Suppressor macrophage treated with lipopolysaccharide for 1 hour (primary cell): ENCODE measurements around the gene AFF1.
A peak's percentile ranks its signal among the peaks of the same experiment; 100 is the strongest.

Experiments used
- DNase-seq, 3 donors: peaks; one replicate each; pipeline ENCODE4 v3.0.0-alpha.2; 2020 to 2022

Gene AFF1

GRCh38 chr4:86950831-86951525, 16.2 kb downstream of the AFF1 start:
- DNase-seq, result no peak

DNA sequence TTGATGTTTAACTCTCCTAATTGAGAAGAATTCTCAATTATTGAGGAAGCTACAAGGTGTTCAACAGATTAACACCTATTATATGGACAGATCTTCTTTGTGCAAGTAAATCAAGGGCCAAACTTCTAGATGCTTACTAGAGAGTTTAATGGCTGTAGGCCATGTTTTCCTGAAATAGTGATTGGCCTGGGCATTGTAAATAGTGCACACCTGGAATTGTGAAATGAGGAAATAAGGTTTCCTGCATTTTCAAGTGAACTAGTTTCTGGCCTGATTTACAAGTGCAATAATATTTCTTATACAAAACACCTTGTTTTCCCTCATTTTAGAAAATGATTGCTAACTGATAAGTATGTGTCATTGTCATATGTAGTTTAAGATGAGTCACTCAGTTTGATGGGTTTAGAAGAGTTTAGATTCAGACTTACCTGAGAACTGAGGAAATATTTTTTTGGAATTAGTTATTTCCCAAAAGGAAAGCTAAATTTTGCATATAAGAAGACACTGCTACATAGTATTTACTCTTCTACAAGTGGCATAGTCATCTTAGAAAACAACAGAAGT, 21.2 kb downstream of the AFF1 start:
- DNase-seq, result no peak

GRCh38 chr4:86957215-86957614, 22.4 kb downstream of the AFF1 start:
- DNase-seq, result peak; percentile 74 to 91 (median 88)

- peak in 1 of 3 donors; percentile 49 for DNase-seq
These were observed 25.0 kb downstream of the AFF1 start for GRCh38 chr4:86959588-86960500.

DNA sequence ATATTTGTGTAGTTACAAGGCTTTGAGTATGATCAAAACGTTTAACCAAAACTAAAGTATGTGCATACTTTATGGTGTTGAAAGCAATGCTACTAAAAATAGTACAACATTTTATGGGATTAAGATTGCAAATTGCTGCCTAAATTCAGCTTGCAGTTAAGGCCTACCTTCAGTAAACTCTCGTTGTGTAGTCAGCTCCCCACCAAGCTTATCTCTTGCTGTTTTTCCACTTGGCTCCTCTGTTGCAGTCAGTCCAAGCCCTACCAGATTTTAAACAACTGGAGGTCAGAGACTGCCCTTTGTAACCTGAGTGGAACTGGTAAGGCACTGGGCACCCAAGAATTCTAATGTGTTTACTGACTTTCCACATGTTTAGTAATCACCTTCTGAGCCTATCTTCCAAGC, 25.7 kb downstream of the AFF1 start:
- no peak for DNase-seq

- peak; percentile 43 to 60 (median 53) for DNase-seq
These were observed 26.3 kb downstream of the AFF1 start for GRCh38 chr4:86961116-86961515.

- peak in 1 of 3 donors; percentile 17 for DNase-seq
These were observed 26.9 kb downstream of the AFF1 start for GRCh38 chr4:86961605-86962295.

- peak in 1 of 3 donors; percentile 18 for DNase-seq
These were observed 28.9 kb downstream of the AFF1 start for GRCh38 chr4:86963697-86964096.

- peak; percentile 47 to 70 (median 56) for DNase-seq
These were observed 30.5 kb downstream of the AFF1 start for GRCh38 chr4:86965019-86965976.

DNA sequence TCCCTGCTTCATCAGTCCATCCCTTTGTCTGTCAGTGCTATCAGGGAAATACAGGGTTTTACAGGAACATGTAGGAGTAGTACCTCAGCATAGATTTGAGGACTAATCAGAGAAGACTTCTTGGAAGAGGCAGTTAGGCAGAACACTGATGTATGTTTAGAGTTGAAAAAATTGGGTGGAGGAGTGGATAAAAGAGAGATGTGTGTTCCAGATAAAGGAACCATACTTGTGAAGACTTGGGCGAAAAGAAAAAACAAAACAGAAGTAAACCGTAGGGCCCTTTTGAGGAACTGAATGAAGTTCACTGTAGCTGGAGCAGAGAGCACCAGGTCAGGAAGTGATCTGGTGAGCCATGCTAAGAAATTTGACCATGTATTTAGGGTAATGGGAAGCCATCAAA, 32.3 kb downstream of the AFF1 start:
- DNase-seq, result peak; percentile 54 to 65 (median 58)

DNA sequence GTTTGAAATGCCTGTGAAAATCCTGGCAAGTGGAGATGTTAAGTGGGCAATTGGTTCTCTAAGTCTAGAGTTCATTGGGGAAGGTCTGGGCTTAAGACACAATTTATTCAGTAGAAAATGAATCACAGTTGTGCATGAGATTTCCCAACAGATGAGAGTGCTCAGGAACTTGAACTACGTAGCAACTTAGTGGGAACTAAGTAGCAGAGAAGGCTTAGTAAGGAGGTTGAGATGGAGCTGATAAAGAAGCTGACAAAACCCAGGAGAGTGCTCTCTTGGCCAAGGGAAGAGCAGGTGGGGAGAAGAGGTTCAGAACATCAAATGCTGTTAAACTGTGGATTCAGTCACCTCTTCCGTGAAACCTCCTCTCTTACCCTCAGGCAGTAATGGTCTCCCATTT, 33.0 kb downstream of the AFF1 start:
- DNase-seq, result peak; percentile 50 to 85 (median 78)

DNA sequence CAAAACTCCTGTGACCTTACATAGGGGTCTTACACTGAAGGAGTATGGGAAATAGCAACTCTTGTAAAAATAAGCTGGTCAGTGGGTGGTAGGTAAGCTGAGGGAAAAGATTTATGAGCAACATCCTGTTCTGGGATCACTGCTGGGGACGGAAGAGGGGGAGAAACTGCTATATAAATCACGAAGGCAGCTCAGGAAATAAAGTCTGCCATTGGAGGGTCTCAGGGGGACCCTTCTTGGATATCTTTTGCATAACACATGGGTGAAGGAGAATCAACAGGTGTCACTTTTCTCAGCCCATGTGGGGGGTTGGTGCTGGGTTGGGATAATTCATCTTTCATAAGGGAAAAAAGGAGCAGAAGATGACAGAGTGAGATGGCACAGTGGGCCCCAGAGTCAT, 33.7 kb downstream of the AFF1 start:
- DNase-seq, result no peak

DNA sequence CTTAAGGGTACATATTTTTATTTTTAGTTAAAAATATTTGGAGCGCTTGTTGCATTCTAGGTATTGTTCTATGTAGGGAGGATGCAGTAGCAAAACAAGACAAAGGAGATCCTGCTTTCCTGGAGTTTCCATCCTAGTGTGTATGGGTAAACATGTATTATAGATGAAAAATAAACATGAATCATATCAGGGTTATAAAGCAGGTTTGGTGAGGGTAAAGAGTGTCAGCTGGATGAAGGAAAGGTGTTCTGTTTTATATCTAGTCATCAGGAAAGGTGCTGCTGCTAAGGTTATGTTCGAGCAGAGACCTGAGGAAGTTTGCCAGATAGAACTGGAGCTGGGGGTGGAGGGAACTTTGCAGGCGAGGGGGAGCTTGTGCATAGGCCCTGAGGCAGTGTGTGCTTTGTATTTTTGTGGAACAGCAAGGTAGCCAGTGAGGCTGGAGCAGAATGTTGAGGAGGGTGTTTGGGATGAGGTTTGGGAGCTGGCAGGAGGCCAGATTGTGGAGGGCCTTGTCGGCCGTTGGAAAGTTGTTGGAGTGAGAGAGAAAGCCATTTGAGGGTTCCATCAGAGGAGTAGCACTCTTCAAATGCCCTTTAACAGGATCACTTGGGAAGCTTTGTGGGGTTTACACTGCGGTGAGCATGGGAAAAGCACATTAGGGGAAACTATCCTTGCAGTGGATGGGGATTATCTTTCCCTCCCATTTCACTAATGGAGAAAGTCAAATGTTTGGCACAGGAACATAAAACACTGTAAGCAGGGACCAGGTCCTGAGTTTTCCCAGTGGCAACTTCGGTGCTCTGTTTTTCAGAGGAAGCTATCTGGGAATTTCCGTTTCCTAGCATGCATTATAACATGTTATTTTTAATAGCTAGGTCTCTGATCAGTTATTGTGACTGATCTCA, 35.9 kb downstream of the AFF1 start:
- DNase-seq, result no peak

DNA sequence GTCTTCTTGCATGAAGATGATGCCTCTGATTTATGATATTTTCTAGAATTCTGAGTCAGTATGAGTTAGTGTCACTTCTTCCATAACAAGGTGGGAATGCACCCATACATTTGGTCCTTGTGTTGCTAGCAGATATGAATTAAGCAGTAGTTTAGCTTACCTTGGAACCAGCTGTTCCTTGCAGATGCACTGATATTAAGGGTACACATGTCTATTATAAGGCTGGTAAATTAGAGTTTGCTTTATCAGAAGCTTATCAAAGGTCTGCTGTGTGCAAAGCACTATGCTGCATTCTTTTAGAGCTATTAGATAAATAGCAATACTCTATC, 36.5 kb downstream of the AFF1 start:
- peak in 1 of 3 donors; percentile 16 for DNase-seq

DNA sequence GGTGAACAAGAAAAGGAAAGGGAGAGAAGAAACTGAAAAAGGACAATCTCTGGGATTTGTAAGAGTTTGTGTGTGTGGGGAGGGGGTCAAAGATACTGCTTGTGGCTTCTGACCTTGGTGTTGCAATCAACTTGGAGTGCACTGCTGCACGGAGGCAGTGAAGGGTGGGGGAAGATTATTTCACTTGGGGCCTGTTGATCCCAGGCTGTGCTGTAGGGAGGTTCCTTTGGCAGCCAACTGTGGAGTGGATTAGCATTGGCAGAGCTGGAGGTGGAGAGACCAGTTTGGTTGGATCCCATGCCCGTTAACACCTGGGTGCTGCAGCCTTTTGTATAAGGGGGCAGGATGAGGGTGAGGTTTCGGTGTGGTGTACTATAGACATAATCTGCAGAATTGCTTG, 38.2 kb downstream of the AFF1 start:
- DNase-seq, result no peak

- DNase-seq, result no peak
These were observed 38.9 kb downstream of the AFF1 start for GRCh38 chr4:86973668-86974067.

- no peak for DNase-seq
These were observed 39.8 kb downstream of the AFF1 start for GRCh38 chr4:86974551-86974994.

- DNase-seq, result no peak
These were observed 41.1 kb downstream of the AFF1 start for GRCh38 chr4:86975927-86976326.

DNA sequence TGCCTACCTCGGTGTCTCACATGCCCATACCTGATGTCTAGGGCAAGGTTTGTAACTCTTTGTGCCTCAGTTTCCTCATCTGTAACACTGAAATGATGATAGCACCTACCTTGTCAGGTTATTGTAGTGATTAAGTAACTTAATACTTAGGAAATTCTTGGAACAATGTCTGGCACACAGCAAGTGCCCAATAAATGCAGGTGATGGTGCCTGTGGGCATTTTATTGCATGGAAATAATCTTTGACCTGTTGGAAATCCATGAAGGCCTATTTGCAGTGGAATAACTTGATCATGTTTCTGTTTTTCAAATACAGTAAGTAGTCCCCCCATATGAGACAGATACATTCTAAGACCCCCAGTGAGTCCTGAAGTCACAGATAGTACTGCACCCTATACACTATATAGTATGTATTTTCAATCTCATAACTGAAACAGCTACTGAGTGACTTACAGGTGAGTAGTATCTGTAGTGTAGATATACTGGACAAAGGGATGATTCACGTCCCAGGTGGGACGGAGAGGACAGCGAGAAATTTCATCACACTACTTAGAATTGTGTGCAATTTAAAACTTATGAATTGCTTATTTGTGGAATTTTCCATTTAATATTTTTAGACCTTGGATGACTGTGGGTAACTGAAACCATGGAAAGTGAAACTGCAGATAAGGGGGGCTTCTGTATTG, 42.1 kb downstream of the AFF1 start:
- DNase-seq, result no peak

GRCh38 chr4:86977621-86978184, 42.9 kb downstream of the AFF1 start:
- peak in 1 of 3 donors; percentile 40 for DNase-seq
